T1000 (cell line): ENCODE data around the gene RAD21L1.
"Not testable (repeated sequence)": the region's sequence is repeated elsewhere in the genome, so short reads cannot be mapped to it uniquely, and the experiment has no call there.

Source experiments
- DNase-seq: peaks from one replicate; lab custom pipeline; 2025; ENCODE audit warnings: mixed read lengths; lab: John Stamatoyannopoulos, UW

RAD21L1 gene

DNA sequence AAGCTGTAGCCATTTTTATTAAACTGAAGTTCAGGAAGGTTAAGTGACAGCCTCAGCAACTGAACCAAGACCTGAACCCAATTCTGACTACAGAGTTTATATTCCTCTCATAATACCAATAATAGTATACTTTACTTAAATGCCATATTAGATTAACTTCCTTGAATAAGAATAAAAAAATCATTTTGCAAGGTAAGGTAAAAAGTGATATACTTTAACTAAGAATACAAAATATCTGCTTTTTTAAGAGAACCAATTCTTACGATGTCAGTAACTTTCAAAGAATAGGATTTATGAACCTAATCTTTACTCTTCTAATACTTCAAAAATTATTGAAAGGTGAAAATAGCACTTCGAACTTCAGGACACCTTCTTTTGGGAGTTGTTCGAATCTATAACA, 3.7 kb downstream of the RAD21L1 start:
- no peak for DNase-seq

DNA sequence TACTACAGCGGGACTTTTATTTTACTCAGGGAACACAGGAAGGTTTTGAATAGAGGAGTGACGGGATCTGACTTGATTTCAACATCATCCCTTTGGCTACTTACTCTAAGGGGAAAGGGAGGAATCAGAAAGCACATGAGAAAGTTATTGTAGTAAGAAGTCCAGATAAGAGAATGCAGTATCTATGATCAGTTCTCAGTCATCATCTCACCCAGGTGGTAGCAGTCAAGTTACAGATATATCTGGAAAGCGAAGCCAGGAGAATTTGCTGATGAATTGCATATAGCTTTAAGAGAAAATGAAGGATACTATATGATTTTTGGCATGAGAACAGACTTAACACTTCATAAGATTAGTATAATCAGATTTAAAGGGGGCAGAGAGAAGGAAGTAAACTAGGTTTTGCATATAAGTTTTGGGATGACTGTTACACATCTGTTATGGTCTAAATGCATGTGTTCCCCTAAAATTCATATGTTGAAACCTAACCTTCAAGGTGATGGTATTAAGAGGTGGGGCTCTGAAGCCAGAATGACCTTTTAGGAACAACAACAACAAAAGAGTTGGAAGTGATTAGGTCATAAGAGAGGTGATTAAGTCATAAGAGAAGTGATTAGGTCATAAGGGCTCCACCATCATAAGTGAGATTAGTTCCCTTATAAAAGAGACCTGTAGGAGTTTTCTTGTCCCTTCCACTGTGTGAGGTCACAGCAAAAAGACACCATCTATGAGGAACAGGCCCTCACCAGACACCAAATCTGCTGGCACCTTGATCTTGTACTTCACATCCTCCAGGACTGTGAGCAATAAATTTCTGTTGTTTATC, 6.7 kb downstream of the RAD21L1 start:
- DNase-seq = no peak

DNA sequence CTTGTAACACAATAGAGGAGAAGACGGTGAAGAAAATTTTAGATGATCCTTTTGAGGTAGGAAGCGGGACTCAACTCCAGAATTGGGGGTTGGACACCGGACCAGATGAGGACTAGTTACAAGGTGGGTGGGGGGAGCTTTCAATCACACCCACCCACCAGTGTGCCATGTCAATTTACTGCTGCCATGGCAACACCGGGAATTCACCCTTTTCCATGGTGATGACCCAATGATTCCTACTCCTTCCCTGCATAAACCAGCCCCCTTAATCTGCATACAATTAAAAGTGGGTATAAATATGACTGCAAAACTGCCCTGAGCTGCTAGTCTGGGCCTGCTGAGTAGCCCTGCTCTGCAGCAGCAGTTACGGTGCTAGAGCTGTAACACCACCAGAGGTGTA, 14.7 kb downstream of the RAD21L1 start:
- DNase-seq = no peak

DNA sequence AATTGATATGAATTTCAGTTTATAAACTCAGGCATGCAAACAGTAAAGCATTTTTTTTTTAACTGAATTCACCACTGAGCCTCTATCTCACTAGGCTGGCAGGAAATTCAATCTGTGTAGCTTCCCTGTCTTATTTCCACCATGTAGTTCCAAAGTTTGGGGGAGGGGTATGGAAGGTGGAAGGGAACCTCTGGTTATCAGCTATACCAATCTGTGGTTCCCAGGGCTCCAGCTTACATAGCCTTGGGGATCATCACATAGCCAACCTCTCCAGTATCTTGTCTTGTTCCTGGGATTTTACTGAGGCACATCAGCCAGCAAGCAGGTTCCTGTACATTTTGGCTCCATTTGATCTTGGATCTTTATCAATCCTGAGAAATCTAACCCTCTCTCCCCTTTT, 15.6 kb downstream of the RAD21L1 start:
- DNase-seq = no peak

DNA sequence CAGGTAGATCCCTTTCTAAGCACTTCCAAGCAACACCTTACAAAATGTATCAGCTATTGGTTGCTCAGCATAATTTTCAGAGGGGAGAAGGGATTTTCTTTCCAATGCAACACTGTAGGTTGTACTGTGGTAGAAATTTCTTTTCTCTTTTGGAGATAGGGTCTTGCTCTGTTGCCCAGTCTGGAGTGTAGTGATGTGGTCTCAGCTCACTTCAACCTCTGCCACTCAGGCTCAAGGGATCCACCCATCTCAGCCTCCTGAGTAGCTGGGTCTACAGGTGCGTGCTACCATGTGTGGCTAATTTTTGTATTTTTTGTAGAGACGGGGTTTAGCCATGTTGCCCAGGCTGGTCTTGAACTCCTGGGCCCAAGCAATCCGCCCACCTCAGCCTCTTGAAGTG, 16.3 kb downstream of the RAD21L1 start:
- no peak for DNase-seq

DNA sequence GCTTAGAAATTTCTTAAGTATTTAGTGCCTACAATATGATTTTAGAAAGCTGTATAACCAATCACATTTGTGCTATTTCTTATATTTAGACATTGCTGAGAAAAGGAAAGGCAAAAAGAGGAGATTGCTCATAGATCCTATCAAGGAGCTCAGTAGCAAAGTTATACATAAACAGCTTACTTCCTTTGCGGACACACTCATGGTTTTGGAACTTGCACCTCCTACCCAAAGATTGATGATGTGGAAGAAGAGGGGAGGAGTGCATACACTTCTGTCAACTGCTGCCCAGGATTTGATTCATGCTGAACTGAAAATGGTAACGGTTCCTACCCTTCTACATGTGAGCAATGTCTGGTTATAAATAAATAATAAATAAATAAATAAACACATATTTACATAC, 16.7 kb downstream of the RAD21L1 start:
- DNase-seq = no peak

DNA sequence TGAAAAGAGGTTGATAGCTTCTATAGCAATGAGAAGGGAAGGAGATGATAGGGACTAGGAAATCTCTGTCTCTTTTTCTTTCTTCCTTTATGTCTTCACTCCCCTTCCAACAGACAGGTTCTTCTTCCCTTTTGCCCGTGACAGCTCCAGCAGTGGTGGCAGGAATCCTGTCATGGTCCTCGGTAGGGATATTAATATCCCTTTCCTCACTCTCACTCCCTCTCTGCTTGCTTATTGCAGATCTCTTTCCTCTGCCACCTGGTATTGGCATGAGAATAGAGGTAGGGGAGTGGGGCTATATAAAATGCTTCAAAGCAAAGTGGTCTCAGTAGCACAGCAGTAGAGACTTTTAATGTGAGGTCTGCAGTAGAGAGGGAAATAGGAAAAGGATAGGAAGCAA, 19.7 kb downstream of the RAD21L1 start:
- DNase-seq = no peak

DNA sequence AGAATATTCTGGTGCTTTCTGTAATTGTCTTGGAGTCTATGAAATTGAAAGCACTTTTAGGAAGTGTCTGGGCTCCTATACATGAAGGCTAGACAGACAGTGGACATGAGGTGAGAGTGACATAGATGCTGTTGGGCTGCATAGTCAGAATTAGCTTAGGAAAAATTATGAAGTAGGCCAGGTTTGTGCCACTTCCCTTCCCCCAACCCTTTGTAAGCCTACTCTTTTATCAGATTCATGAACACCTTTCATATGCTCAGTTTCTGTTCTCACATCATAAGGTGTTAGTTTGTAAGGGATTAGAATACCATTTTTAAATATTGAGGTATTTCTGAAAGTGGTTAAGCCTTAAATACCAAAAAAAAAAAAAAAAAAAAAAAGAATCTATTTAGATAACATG, 21.8 kb downstream of the RAD21L1 start:
- DNase-seq = no peak

DNA sequence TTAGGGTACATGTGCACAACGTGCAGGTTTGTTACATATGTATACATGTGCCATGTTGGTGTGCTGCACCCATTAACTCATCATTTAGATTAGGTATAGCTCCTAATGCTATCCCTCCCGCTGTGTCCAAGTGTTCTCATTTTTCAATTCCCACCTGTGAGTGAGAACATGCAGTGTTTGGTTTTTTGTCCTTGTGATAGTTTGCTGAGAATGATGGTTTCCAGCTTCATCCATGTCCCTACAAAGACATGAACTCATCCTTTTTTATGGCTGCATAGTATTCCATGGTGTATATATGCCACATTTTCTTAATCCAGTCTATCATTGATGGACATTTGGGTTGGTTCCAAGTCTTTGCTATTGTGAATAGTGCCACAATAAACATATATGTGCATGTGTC, 24.4 kb downstream of the RAD21L1 start:
- DNase-seq = not testable (repeated sequence)

DNA sequence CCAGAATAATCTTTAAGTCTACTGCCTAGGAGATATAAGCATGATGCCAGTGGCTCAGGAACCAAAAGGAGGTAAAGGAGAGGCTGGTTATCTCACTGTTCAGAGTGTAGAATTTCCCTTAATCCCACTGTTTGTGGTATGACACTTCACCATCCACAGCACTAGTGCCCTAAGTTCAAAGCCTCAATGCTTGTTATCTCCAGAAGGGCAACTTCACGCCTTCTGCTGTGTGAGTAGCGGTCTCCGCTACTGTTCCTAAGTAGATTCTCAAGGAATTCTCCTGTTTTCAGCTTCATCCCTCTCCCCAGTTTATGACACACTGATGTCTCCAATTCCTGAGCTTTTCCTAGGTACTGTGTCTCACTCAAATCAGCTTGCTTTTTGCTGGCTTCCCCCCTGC, 26.6 kb downstream of the RAD21L1 start:
- DNase-seq = no peak

DNA sequence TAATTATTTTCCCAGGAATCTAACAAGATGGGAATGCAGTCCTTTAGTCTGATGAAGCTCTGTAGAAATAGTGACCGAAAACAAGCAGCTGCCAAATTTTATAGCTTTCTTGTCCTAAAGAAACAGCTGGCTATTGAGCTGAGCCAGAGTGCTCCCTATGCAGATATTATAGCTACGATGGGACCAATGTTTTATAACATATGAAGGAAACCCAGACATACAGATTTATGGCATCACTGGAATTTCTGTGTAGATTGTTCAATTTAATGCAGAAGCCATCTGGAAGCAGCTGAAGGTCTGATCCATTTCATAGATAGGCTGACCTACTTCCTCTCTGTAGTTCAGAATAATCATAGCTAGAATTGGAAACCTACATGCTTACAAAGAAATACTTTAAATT, 28.4 kb downstream of the RAD21L1 start:
- no peak for DNase-seq

DNA sequence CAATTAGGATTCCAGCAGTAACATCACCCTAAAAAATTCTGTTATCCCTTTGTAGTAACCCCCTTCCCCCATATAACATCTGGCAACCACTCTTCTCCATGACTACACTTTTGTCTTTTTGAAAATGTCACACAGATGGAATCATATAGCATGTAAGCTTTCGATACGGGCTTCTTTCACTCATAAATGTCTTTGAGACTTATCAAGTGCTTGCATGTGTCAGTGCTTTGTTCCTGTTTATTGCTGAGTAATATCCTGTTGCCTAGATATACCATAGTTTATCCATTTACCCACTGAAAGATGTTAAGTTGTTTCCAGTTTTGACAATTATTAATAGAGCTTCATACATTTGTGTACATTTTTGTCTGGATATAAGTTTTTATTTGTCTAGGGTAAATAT, 29.8 kb downstream of the RAD21L1 start:
- DNase-seq = no peak

DNA sequence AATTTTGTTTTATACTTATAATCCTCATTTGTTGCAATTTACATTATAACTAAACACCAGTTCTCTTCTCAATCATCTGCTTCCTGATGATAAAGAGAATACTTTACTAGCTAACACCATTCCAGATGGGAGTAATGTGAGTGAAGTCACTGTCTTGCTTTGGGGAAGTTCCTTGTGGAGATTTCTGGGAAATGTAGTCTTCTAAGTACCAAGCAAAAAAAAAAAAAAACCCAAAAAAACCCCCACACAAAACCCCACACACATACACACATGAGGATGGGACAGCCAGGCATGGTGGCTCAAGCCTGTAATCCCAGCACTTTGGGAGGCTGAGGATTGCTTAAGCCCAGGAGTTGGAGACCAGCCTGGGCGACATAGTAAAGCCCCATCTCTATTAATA, 38.0 kb downstream of the RAD21L1 start:
- no peak for DNase-seq

DNA sequence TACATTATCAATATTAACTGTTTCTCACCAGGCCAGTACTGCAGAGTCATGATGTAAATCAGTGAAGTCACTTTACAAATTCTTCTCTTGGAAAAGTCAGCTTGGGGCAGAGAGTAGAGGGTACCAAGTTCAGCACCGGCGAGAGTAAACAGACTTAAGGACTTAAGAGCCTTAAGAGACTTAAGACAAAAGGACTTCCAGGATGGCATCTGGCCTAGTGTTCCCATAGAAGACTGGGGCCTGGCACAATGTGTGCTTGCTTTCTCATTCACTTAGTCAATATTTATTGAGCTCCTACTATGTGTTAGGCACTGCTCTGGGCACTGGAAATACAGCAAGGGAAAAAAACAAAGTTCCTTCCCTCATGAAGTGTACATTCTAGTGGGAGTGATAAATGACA, 38.9 kb downstream of the RAD21L1 start:
- DNase-seq = no peak

DNA sequence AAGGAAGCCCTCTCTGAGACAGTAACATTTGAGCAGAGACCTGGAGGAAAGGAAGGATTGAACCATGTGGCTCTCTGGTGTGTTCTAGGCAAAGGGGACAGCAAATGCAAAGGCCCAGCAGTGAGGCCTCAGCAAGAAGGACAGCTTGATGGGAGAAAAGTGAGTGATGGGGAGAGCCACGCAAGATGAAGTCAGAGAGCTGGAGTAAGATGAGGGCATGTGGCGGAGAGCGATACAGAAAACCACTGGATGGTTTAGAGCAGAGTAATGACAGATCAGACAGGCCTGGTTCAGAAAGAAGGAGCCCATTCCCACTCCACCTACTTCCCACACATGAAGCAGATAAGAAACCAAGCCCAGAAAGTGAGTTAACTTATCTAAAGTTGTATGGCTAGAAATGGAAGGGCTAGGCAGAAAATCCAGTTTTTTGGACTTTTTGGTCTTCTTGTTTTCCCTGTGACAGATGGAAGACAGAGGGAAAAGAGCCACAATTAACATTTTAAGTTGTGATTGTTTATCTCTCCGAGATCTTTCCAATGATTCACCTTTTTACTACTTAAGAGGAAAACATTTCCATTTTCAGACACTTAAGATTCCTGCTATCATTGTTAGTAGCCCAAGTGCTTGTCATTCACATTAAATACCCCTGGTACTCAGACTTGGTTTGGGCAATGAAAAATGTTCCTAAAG, 39.5 kb downstream of the RAD21L1 start:
- no peak for DNase-seq

DNA sequence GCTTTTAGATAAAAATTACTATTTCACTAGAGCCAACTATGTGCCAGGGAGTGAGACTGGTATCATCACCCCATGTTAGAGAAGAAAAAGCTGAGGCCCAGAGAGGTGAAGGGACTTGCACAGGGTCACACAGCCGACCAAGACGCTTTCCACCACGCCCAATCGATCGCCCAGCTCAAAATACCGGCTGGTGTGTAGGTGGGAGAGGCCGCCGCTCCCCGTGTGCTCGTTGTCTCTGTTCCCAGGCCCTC, 40.0 kb downstream of the RAD21L1 start:
- no peak for DNase-seq

DNA sequence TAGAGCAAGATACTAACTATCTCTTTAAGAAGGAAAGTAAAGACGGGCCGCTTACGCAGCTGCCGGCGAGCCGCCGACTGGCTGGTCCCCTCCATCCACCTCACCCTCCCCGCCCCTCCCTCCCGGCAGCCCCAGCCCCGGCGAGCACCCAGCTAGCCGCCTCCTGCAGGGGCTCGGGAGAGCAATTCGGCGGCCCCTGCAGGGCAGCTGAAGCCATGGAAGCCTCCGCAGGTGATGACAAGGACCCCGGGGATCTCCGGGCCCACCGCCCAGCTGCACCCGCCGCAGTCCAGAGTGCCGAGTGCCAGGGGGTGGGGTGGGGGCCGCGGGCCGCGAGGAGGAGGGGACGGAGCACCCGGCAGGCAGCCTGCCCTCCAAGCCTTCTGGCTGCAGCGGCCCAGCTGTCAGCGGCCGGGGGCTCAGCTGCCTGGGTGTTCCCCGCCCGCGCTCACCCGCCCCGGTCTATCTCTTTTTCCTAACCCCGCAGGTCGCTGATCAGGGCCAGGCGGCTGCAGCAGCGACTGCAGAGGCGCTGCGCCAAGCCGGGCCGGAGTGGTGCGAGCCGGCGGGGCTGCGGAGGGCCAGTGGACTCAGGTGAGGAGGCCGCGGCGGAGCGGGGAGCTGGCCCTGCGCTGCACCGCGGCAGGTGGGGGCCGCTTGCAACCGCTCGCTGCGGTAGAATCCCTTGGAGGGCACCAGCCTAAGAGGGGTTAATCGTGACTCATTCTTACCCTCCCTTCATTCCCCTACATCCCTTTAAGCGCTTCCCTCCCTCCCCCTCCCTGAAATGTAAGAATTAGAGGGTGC, 40.5 kb downstream of the RAD21L1 start, which contains the start of gene SNPH:
Gene SNPH (plus strand): TSS at position 128 of the 807 bp plus-strand sequence. CDS start 29,946 bp downstream, outside the sequence.
- no peak for DNase-seq

DNA sequence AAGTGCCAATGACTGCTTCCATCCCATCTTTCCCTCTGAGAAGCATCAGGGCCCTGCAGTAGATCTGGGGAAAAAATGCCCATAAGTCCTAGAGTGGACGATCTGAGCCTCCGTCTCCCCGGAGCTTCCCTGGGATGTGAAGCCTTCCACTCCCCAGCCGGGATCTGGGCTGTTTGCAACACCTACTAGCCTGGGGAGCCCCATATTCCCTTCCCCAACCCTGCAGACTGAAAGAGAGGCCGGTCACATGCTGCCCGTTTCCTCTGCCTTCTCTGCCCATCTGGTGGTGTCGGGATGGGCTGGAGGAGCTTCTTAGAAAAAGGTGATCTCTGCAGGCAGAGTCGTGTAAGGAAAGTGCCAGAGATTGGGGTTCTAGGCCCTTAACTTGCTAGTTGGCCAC, 41.3 kb downstream of the RAD21L1 start:
- no peak for DNase-seq

DNA sequence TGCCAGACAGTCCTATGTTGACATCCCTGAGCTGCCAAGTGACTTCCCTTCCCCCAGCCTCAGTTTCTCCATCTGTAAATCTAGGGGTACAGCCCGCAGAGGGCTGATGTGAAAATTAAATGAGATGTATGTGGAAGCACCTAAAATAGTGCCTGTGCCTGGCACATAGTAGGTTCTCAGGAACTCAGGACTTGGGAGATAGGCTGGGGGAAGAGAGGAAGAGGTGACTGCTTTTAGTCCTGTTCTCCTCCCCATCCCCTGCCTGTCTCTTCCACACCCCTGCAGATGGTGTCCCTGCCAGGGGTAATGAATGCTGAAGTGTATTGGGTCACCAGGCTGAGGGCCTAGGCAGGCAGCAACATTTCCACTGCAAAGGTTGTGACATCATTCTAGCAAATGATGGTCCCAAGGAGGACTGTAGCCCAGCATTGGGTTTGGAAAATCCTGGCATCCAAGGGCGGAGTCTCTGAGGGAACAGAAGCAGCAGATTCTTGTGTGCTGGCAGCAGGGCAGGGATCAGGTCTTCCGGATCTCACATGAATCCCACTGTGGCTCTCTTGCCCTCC, 42.0 kb downstream of the RAD21L1 start:
- DNase-seq = no peak

DNA sequence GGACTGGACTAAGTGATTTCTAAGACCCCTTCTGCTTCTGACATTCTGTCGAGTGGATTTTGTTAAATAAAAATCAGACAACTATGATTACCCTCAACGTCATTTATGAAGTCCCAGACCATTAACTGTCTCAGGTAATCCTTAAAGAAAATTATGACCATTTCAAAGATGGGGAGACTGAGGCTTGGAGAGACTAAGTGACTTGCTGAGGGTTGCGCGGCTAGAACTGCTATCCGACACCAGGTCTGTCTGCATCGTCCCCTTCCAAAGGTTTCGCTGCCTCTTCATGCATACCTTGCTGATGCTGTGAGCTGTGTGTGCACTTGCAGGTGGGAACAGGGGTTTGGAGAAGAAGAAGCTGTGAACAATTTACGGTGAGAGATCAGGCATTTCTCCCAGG, 43.4 kb downstream of the RAD21L1 start:
- DNase-seq = no peak

DNA sequence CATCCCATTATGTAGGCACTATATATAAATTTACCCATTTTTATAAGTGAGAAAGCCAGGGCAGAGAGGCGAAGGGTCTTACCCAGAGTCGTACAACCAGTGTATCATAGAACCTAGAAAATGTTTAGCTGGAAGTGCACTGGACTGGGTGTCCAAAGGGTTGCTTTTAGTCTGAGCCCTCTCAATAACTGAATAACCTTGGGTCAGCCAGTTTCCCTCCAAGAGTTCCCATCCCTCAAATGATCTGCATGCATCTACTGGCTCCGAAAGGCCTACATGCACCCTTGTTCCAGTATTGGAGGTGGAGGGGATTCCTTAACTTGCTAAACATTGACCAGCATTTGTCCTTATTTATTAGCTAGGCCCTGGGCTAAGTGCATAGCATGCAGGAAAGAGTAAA, 44.0 kb downstream of the RAD21L1 start:
- no peak for DNase-seq

DNA sequence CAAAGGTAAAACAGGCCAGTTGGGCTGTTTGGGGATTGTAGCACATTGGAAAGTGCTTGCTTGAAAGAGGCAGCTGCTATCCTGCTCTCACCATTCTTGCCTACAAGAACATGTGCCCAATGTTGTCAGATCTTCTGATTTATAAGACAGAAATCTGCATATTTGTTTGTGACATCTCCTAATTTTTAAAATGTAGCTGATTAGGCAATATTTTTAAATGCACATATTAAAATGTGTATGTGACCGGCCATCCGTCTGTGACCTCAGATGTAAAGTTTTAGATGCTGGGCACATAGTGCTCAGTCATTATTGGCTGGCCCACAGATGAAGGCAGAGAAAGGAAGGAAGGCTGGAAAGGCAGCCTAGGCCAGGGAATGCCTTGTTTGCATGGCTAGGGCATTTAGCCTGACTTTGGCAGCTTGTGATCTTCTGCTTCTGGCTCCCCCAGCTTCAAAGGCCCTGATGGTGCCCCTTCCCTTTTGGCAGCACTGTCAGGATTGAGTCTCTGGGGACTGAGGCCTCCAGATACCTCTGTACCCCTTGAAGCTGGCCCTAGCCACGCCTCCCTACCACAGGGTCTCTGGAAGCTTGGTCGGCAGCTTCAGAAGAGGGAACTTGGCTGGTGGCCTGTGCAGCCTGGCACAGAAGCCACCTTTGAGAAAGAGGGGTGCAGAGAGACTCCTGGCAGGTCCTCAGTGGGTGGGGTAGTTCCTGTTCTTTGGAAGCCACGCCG, 46.7 kb downstream of the RAD21L1 start:
- no peak for DNase-seq
